WTC11 (cell line): Measurements from ENCODE around the gene CACNA1C. TPM values are rescaled to one million over a fixed set of nuclear protein-coding genes. Genes with fewer than 3 reads are reported as not detected.

Experiments
- ATAC-seq: fragments of 200-7000 bp; cut with Tn5 transposase; 2 replicates; pipeline ENCODE4 v1.10.0; 2021; ENCODE audit warnings: mild to moderate bottlenecking, moderate library complexity
- CTCF ChIA-PET: fragments of 300-600 bp; sonication (Branson Sonifier 250); formaldehyde crosslinking; loops from one replicate; lab custom pipeline; 2021; ENCODE audit warnings: antibody characterized with exemption; lab: Charles Lee
- POLR2A ChIA-PET: fragments of 350-600 bp; sonication (Branson Sonifier 250); formaldehyde crosslinking; loops from one replicate; lab custom pipeline; 2021; ENCODE audit warnings: antibody characterized with exemption; lab: Charles Lee
- DNase-seq: peaks from one replicate; pipeline ENCODE4 v3.0.0; 2021; ENCODE audit warnings: low spot score
- H3K27ac Mint-ChIP-seq: 2 replicates; pipeline ENCODE4 v1.8.0; 2021; ENCODE audit warnings: mixed read lengths
- H3K27me3 Mint-ChIP-seq: 2 replicates; pipeline ENCODE4 v1.8.0; 2021; ENCODE audit warnings: low read depth, mild to moderate bottlenecking, moderate library complexity, mixed read lengths
- H3K36me3 Mint-ChIP-seq: 2 replicates; pipeline ENCODE4 v1.8.0; 2021; ENCODE audit warnings: mixed read lengths
- H3K4me1 Mint-ChIP-seq: 2 replicates; pipeline ENCODE4 v1.8.0; 2022; ENCODE audit warnings: mixed read lengths
- H3K4me3 Mint-ChIP-seq: 2 replicates; pipeline ENCODE4 v1.8.0; 2021; ENCODE audit warnings: mild to moderate bottlenecking, moderate library complexity, mixed read lengths
- H3K9me3 Mint-ChIP-seq: 2 replicates; pipeline ENCODE4 v1.8.0; 2021; ENCODE audit warnings: mixed read lengths
- ETV6 ChIP-seq: sonication (generic); formaldehyde crosslinking; IDR thresholded peaks from 2 replicates; pipeline ENCODE4 v1.8.1; 2022; ENCODE audit warnings: mild to moderate bottlenecking, missing genetic modification reagents
- FOXK1 ChIP-seq: sonication (generic); formaldehyde crosslinking; IDR thresholded peaks from 2 replicates; pipeline ENCODE4 v1.8.0; 2022; ENCODE audit warnings: mild to moderate bottlenecking, moderate library complexity, missing genetic modification reagents
- FOXP1 ChIP-seq: sonication (generic); formaldehyde crosslinking; IDR thresholded peaks from 2 replicates; pipeline ENCODE4 v1.8.0; 2022; ENCODE audit warnings: missing genetic modification reagents, mild to moderate bottlenecking, moderate library complexity, borderline replicate concordance
- JUN ChIP-seq: sonication (generic); formaldehyde crosslinking; IDR thresholded peaks from 2 replicates; pipeline ENCODE4 v1.8.0; 2023; ENCODE audit warnings: mild to moderate bottlenecking, missing genetic modification reagents
- MYBL2 ChIP-seq: sonication (generic); formaldehyde crosslinking; IDR thresholded peaks from 2 replicates; pipeline ENCODE4 v1.8.1; 2023; ENCODE audit warnings: mild to moderate bottlenecking, moderate library complexity, missing genetic modification reagents
- PRRX2 ChIP-seq: fragments of 250-450 bp; sonication (Bioruptor Pico); IDR thresholded peaks from 2 replicates; pipeline ENCODE4 v1.8.0; 2021; ENCODE audit warnings: mild to moderate bottlenecking
- SMAD3 ChIP-seq: sonication (generic); formaldehyde crosslinking; IDR thresholded peaks from 2 replicates; pipeline ENCODE4 v1.8.0; 2022; ENCODE audit warnings: missing genetic modification reagents, mild to moderate bottlenecking, borderline replicate concordance
- SOX15 ChIP-seq: fragments of 250-450 bp; sonication (Bioruptor Pico); IDR thresholded peaks from 2 replicates; pipeline ENCODE4 v1.9.0; 2021; ENCODE audit warnings: mild to moderate bottlenecking
- TCF7 ChIP-seq: sonication (generic); formaldehyde crosslinking; IDR thresholded peaks from 2 replicates; pipeline ENCODE4 v1.8.0; 2022; ENCODE audit warnings: mild to moderate bottlenecking, low read depth, missing genetic modification reagents, moderate library complexity
- ZNF121 ChIP-seq: sonication (generic); formaldehyde crosslinking; IDR thresholded peaks from 2 replicates; pipeline ENCODE4 v1.8.0; 2023; ENCODE audit warnings: missing genetic modification reagents
- ZNF138 ChIP-seq: sonication (generic); formaldehyde crosslinking; conservative IDR thresholded peaks from 2 replicates; pipeline ENCODE4 v1.8.1; 2022; ENCODE audit warnings: mild to moderate bottlenecking, moderate library complexity, missing genetic modification reagents
- ZNF317 ChIP-seq: sonication (generic); formaldehyde crosslinking; IDR thresholded peaks from 2 replicates; pipeline ENCODE4 v1.8.1; 2023; ENCODE audit warnings: low read depth, mild to moderate bottlenecking, moderate library complexity, missing genetic modification reagents, borderline replicate concordance
- ZNF423 ChIP-seq: fragments of 250-450 bp; sonication (Bioruptor Pico); IDR thresholded peaks from 2 replicates; pipeline ENCODE4 v2.1.2; 2022; ENCODE audit warnings: mild to moderate bottlenecking, moderate library complexity
- total RNA-seq: library from RNA; stranded (reverse); gene quantifications from 3 replicates; pipeline ENCODE4 v1.2.3, GENCODE V29; 2021
- TF ChIP-seq, protein P1 (sequence below): fragments of 250-450 bp; sonication (Bioruptor Pico); IDR thresholded peaks from 2 replicates; pipeline ENCODE4 v1.9.0; 2021; ENCODE audit warnings: mild to moderate bottlenecking
- TF ChIP-seq, protein P2 (sequence below): sonication (generic); formaldehyde crosslinking; IDR thresholded peaks from 2 replicates; pipeline ENCODE4 v1.8.0; 2022; ENCODE audit warnings: mild to moderate bottlenecking, missing genetic modification reagents
- TF ChIP-seq, protein P3 (sequence below): fragments of 250-450 bp; sonication (Bioruptor Pico); IDR thresholded peaks from 2 replicates; pipeline ENCODE4 v1.8.0; 2021; ENCODE audit warnings: mild to moderate bottlenecking
- TF ChIP-seq, protein P4 (sequence below): fragments of 250-450 bp; sonication (Bioruptor Pico); IDR thresholded peaks from 2 replicates; pipeline ENCODE4 v1.9.0; 2021; ENCODE audit warnings: moderate library complexity, mild to moderate bottlenecking, inconsistent platforms, borderline replicate concordance
- TF ChIP-seq, protein P5 (sequence below): sonication (generic); formaldehyde crosslinking; IDR thresholded peaks from 2 replicates; pipeline ENCODE4 v1.8.1; 2023; ENCODE audit warnings: mild to moderate bottlenecking, missing genetic modification reagents
- TF ChIP-seq, protein P6 (sequence below): sonication (generic); formaldehyde crosslinking; IDR thresholded peaks from 2 replicates; pipeline ENCODE4 v1.8.1; 2022; ENCODE audit warnings: low read depth, missing genetic modification reagents, borderline replicate concordance
- TF ChIP-seq, protein P7 (sequence below): sonication (generic); formaldehyde crosslinking; IDR thresholded peaks from 2 replicates; pipeline ENCODE4 v1.8.1; 2023; ENCODE audit warnings: mild to moderate bottlenecking, missing genetic modification reagents, borderline replicate concordance

Gene CACNA1C
- total RNA-seq, 1 experiment from 2014 or later: 1.7 TPM

DNA sequence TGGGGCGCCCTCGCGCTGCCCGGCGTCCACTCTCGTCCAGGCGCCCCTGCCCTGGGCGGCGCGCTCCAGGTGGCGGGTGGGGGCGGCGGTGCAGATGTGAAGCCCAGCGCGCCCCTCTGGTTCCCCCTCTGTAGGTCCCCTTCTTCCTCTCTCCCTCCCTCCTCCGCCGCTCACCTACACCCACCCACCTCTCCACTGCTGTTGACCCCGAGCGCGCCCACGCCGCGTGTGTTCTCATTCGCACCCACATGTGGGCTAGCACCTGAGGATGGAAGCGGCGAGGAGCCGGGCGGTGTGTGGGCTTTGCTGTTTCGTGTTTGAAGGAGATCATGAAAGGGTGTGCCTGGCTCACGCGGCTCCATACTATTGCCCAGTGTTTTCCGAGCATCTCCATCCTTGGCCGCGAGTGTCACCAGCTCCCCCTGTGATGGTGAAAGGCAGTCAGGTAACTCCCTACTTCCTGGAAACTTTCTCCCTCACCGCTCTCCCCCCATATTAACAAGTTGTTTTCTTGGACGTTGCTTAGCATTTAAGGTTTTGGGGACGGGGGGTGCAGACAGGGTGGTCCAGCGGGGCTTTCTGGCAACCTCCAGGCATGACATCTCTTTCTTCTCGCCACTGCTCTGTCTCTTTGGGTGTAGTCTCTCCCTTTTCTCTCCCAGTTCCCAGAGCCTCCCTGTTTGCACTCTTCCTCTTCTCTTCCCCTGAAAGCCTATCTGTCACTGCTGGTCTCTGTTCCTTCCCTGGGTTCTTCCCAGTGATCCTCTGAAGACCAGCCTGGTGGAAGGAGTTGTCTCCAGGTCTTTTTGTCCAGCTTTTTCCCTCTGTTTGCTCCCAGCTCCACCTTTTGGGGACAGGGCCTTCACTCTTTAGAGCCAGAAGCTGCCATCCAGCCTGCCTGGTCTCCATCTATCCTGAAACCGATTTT lies 1.6 kb downstream of the CACNA1C start (continued):
- TF ChIP-seq ZNF317 (CRISPR knock-in tag): no peak
- TF ChIP-seq, protein P1, sequence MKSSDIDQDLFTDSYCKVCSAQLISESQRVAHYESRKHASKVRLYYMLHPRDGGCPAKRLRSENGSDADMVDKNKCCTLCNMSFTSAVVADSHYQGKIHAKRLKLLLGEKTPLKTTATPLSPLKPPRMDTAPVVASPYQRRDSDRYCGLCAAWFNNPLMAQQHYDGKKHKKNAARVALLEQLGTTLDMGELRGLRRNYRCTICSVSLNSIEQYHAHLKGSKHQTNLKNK (CRISPR knock-in tag): no peak
- TF ChIP-seq, protein P2, sequence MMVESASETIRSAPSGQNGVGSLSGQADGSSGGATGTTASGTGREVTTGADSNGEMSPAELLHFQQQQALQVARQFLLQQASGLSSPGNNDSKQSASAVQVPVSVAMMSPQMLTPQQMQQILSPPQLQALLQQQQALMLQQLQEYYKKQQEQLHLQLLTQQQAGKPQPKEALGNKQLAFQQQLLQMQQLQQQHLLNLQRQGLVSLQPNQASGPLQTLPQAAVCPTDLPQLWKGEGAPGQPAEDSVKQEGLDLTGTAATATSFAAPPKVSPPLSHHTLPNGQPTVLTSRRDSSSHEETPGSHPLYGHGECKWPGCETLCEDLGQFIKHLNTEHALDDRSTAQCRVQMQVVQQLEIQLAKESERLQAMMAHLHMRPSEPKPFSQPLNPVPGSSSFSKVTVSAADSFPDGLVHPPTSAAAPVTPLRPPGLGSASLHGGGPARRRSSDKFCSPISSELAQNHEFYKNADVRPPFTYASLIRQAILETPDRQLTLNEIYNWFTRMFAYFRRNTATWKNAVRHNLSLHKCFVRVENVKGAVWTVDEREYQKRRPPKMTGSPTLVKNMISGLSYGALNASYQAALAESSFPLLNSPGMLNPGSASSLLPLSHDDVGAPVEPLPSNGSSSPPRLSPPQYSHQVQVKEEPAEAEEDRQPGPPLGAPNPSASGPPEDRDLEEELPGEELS (CRISPR knock-in tag): no peak
- no peak for TF ChIP-seq FOXP1 (CRISPR knock-in tag)
- no peak for TF ChIP-seq SOX15 (CRISPR knock-in tag)
- no peak for TF ChIP-seq ETV6 (CRISPR knock-in tag)

DNA sequence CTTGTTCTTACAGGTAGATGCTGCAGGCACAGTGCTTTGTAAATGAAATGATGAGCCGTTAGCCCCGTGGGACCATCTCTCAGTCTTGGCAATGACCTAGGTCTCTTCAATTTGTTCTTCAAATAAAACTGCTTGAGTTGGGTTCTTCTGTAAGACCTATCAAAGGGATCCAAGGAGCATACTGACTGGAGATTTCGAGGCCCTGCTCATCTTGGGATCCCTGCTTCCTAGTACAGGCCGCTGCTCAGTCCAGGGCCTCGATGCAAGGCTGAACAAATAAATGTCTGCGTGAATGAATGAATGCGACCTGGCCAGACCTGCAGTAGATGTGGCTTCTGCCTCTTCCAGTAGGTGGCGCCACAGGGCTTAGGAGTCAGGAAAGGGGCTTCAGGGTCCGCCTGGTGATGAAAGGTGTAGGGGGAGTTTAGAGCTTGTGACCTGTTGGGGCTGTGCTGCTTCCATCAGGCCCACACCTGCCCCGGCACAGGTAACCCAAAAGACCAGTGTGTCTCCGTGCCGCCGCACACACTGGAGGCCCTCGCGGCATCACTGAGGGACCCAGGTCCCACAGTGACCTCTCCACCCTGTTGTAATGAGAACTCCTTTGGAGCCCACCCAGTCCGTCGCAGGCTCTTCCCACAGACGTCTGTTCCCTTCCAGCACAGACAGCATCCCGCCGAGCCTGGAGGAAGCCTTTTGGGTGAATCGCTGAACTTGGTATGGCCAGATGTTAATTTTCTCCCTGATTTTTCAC lies 4.4 kb downstream of the CACNA1C start:
- CTCF ChIA-PET: interaction anchor here (0.5 to 3.6 kb wide), 75 partner anchors 9 to 596 kb away, joined by 3 to 169 read pairs (median 4); no protein-coding TSS in a partner anchor
- ATAC-seq: peak; percentile 73
- TF ChIP-seq, protein P3, sequence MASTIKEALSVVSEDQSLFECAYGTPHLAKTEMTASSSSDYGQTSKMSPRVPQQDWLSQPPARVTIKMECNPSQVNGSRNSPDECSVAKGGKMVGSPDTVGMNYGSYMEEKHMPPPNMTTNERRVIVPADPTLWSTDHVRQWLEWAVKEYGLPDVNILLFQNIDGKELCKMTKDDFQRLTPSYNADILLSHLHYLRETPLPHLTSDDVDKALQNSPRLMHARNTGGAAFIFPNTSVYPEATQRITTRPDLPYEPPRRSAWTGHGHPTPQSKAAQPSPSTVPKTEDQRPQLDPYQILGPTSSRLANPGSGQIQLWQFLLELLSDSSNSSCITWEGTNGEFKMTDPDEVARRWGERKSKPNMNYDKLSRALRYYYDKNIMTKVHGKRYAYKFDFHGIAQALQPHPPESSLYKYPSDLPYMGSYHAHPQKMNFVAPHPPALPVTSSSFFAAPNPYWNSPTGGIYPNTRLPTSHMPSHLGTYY: no peak
- TF ChIP-seq, protein P4, sequence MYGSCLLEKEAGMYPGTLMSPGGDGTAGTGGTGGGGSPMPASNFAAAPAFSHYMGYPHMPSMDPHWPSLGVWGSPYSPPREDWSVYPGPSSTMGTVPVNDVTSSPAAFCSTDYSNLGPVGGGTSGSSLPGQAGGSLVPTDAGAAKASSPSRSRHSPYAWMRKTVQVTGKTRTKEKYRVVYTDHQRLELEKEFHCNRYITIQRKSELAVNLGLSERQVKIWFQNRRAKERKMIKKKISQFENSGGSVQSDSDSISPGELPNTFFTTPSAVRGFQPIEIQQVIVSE: no peak
- TF ChIP-seq, protein P5, sequence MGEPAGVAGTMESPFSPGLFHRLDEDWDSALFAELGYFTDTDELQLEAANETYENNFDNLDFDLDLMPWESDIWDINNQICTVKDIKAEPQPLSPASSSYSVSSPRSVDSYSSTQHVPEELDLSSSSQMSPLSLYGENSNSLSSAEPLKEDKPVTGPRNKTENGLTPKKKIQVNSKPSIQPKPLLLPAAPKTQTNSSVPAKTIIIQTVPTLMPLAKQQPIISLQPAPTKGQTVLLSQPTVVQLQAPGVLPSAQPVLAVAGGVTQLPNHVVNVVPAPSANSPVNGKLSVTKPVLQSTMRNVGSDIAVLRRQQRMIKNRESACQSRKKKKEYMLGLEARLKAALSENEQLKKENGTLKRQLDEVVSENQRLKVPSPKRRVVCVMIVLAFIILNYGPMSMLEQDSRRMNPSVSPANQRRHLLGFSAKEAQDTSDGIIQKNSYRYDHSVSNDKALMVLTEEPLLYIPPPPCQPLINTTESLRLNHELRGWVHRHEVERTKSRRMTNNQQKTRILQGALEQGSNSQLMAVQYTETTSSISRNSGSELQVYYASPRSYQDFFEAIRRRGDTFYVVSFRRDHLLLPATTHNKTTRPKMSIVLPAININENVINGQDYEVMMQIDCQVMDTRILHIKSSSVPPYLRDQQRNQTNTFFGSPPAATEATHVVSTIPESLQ (CRISPR knock-in tag): no peak
- TF ChIP-seq, protein P6, sequence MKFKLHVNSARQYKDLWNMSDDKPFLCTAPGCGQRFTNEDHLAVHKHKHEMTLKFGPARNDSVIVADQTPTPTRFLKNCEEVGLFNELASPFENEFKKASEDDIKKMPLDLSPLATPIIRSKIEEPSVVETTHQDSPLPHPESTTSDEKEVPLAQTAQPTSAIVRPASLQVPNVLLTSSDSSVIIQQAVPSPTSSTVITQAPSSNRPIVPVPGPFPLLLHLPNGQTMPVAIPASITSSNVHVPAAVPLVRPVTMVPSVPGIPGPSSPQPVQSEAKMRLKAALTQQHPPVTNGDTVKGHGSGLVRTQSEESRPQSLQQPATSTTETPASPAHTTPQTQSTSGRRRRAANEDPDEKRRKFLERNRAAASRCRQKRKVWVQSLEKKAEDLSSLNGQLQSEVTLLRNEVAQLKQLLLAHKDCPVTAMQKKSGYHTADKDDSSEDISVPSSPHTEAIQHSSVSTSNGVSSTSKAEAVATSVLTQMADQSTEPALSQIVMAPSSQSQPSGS: no peak
- TF ChIP-seq PRRX2: no peak
- no peak for TF ChIP-seq ZNF423 (CRISPR knock-in tag)
- TF ChIP-seq MYBL2 (CRISPR knock-in tag): no peak
- TF ChIP-seq SMAD3 (CRISPR knock-in tag): no peak
- peak; percentile 75 for TF ChIP-seq ZNF121 (CRISPR knock-in tag)
- no peak for TF ChIP-seq TCF7 (CRISPR knock-in tag)
- peak; percentile 40; the same call in 1 of the 2 replicates for TF ChIP-seq ZNF138 (CRISPR knock-in tag)
- TF ChIP-seq, protein P7, sequence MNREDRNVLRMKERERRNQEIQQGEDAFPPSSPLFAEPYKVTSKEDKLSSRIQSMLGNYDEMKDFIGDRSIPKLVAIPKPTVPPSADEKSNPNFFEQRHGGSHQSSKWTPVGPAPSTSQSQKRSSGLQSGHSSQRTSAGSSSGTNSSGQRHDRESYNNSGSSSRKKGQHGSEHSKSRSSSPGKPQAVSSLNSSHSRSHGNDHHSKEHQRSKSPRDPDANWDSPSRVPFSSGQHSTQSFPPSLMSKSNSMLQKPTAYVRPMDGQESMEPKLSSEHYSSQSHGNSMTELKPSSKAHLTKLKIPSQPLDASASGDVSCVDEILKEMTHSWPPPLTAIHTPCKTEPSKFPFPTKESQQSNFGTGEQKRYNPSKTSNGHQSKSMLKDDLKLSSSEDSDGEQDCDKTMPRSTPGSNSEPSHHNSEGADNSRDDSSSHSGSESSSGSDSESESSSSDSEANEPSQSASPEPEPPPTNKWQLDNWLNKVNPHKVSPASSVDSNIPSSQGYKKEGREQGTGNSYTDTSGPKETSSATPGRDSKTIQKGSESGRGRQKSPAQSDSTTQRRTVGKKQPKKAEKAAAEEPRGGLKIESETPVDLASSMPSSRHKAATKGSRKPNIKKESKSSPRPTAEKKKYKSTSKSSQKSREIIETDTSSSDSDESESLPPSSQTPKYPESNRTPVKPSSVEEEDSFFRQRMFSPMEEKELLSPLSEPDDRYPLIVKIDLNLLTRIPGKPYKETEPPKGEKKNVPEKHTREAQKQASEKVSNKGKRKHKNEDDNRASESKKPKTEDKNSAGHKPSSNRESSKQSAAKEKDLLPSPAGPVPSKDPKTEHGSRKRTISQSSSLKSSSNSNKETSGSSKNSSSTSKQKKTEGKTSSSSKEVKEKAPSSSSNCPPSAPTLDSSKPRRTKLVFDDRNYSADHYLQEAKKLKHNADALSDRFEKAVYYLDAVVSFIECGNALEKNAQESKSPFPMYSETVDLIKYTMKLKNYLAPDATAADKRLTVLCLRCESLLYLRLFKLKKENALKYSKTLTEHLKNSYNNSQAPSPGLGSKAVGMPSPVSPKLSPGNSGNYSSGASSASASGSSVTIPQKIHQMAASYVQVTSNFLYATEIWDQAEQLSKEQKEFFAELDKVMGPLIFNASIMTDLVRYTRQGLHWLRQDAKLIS (CRISPR knock-in tag): 0 out of 2 replicates have a peak, but pooled peaks have one; percentile 28
- no peak for TF ChIP-seq JUN
- no peak for TF ChIP-seq FOXK1 (CRISPR knock-in tag)
- peak; percentile 43; the same call in 1 of the 2 replicates for TF ChIP-seq FOXP1 (CRISPR knock-in tag)

More for the DNA sequence above, 4.4 kb downstream of the CACNA1C start:
- no peak overlapping the region for H3K27ac Mint-ChIP-seq
- POLR2A ChIA-PET: no interaction called here
- H3K27me3 Mint-ChIP-seq: peaks cover 38% of the 10 kb centered on the region
- no peak overlapping the region for H3K4me3 Mint-ChIP-seq
- H3K9me3 Mint-ChIP-seq: no peaks in the 10 kb centered on the region
- H3K4me1 Mint-ChIP-seq: peaks cover 27% of the 10 kb centered on the region
- no peaks in the 10 kb centered on the region for H3K36me3 Mint-ChIP-seq
- peak; percentile 97 for DNase-seq
